NCI-H2081 treated with DMSO at 0.1 percent for 48 hours (cell line): ENCODE measurements around the gene GAS6.
"Not testable (repeated sequence)": the region's sequence is repeated elsewhere in the genome, so short reads cannot be mapped to it uniquely, and the experiment has no call there.

ENCODE experiments used
- DNase-seq: peaks from one replicate; lab custom pipeline; 2025; lab: John Stamatoyannopoulos, UW

Gene GAS6

GRCh38 chr13:113806104-113806471 is 57.8 kb downstream of the GAS6 start:
- no peak for DNase-seq

GRCh38 chr13:113805431-113806103 is 58.3 kb downstream of the GAS6 start:
- no peak for DNase-seq

GRCh38 chr13:113804703-113805430 is 59.0 kb downstream of the GAS6 start:
- DNase-seq = no peak

- no peak for DNase-seq
Measured at GRCh38 chr13:113804017-113804702, 59.7 kb downstream of the GAS6 start.

DNA sequence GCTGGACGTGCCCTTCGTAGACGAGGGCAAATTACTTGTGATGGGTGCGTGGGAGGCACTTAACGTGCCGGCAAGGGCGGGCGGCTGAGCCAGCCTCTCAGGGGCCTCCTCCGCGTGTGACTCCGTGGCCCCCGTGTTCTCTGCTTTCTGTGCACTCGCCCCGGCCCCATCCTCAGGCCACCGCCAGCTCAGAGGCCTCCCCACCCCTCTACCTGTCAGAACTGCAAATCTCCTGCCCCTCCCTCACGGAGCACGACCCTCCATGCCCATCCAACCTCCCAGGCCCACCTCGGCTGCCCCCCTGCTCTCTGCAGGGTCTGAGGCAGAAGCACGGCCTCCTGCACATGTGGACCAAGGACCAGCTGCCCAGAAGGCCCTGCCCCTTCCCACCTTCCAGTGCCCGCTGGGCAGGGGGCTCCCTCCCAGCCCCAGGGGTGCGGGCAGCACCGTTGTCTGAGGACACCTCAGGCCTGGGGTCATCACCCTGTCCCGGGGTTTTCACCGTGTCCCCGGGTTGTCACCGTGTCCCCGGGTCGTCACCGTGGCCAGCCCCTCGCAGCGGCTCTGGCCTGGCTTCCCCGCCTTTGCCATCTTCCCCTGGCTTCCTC is 60.4 kb downstream of the GAS6 start:
- no peak for DNase-seq

DNA sequence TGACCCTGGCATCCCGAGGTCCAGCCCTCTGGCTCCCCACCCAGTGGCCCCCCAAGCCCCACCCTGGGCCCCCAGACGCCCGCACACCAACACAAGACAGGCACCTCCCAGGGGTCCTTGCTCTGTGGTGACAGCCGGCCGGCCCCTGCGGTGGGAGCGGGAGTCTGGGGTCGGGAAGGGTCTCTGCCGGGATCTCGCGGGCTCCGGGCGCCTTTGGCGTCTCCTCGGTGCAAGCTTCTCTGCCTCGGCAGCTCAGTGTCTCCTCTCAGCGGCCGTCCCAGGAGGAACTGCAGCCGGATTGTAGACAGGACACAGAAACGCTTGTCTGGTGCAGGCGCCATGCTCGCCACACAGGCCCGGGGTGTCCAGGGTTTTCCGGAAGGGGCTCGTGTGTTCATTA is 61.1 kb downstream of the GAS6 start:
- DNase-seq = no peak

- DNase-seq = no peak
Measured at GRCh38 chr13:113802090-113802531, 61.8 kb downstream of the GAS6 start.

- DNase-seq = no peak
Measured at GRCh38 chr13:113801289-113801961, 62.5 kb downstream of the GAS6 start.

DNA sequence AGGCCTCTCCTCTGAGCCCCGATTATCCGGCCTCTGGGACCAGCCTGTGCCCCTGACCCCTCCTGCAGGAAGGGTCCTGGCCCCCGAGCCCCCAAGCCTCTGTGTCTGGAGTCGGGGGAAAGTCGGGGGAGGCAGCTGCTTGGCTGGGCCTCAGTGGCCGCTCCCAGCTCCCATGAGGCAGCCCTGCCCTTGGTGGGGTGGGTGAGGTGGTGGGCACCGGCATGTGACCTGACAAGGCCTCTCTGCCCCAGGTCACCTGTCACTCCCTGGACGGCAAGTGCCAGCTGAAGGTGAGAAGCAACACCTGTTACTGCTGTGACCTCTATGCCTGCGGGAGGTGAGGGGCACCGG is 63.3 kb downstream of the GAS6 start:
- DNase-seq = no peak

DNA sequence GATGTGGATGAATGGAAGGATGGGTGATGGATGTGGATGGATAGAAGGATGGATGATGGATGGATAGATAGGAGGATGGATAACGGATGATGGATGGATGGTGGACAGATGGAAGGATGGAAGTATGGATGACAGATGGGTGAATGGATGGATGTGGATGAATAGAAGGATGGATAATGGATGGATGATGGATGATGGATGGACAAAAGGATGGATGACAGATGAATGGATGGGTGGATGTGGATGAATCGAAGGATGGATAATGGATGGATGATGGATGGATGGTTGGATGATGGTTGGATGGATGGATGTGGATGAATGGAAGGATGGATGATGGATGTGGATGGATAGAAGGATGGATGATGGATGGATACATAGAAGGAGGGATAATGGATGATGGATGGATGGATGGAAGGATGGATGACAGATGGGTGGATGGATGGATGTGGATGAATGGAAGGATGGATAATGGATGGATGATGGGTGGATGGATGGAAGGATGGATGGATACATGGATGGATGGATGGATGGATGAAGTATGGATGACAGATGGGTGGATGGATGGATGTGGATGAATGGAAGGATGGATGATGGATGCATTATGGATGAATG is 65.6 kb downstream of the GAS6 start:
- DNase-seq = no peak

GRCh38 chr13:113796964-113797676 is 66.8 kb downstream of the GAS6 start:
- DNase-seq = no peak

- no peak for DNase-seq
Measured at GRCh38 chr13:113796211-113796963, 67.5 kb downstream of the GAS6 start.

GRCh38 chr13:113795362-113795761 is 68.5 kb downstream of the GAS6 start:
- DNase-seq = not testable (repeated sequence)

DNA sequence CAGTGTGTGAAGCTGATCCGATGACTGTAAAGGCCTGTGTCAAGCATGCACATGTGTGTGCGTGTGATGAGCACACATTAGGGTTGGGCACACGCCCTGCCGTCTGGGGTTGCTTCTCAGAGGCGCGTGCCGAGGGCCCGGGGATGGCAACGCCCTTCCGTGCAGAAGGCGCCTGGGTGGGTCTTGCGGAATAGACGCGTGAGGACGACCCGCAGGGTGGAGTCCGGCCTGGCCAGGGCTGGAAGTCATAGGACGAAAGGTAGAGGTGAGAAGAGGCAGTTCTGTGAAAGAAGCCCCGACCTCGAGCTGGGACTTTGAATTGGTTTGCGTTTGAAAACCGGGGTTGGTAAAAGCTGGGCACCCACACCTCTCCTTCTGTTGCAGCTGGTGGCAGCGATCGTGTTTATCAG is 69.1 kb downstream of the GAS6 start:
- DNase-seq = no peak

DNA sequence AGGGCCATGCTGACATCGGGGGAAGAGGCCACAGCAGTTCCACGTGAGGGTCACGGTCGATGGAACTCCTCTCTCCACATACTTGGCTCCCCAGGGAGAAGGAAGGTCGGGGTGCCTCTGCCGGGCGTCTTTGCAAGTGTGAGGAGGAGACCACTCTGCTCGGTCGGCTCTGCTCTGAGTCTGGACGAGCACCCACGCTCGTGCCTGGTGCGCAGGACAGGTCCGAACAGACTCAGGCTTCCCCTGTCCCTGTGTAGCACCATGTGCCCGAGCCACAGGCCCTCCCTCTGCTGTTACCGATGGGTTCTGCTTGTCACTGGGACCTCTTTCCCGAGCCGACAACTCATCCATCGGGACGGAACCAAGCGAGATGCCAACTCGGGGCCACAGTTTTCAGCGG is 69.8 kb downstream of the GAS6 start:
- DNase-seq = no peak

- no peak for DNase-seq
Measured at GRCh38 chr13:113793718-113794085, 70.2 kb downstream of the GAS6 start.

- DNase-seq = no peak
Measured at GRCh38 chr13:113792886-113793717, 70.8 kb downstream of the GAS6 start.

GRCh38 chr13:113792236-113792770 is 71.6 kb downstream of the GAS6 start:
- no peak for DNase-seq

DNA sequence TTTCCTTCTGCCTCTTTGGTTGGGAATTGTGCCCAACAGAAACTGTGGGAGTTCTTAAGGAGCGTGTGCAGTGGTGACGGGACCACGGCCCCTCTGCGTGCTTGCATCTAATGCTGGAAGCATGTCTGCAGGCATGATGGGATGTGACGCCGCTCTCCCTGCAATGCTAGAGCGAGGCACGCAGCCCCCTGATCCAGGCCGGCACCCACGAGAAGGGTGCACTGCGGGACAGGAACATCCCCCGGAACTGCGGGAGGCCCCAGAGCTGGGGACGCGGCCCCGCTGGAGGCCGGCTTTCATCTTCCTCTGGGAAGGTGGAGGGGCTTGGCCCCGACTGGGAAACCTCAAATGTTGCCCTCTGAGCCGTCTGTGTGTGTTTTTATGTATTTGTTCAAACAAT is 72.1 kb downstream of the GAS6 start:
- DNase-seq = no peak
